ENCODE measurements around the gene TM9SF3. TPM values are rescaled to one million over a fixed set of nuclear protein-coding genes. Genes with fewer than 3 reads are reported as not detected.

TM9SF3 gene
- total and polyA plus RNA-seq, 2 of the 4 experiments (the other 2 are of a cell fraction): 33.7 to 61.8 TPM

- Histone ChIP-seq H3K9me1 (ENCODE audit: insufficient read depth, low read length) (no peaks in the 10 kb centered on the region), H4K8ac (ENCODE audit: low read depth in 2 of 2, low read length in 2 of 2) (no peak overlapping the region), H3K14ac (replicated peaks; ENCODE audit: low read depth, low read length) (no peak overlapping the region), H3K4ac (ENCODE audit: low read depth, low read length) (no peak overlapping the region), H3K27ac (ENCODE audit: insufficient read depth, low read length) (no peak overlapping the region), H2BK120ac (ENCODE audit: low read depth, low read length) (no peak overlapping the region), H3K4me2 (ENCODE audit: low read depth, low read length) (no peak overlapping the region), H4K91ac (ENCODE audit: insufficient read depth, low read depth, low read length) (no peak overlapping the region), H3K9me3 (ENCODE audit: control insufficient read depth, insufficient read depth, low read length) (no peaks in the 10 kb centered on the region), H2BK15ac (ENCODE audit: low read depth, low read length) (no peak overlapping the region), H2BK20ac (ENCODE audit: low read depth, low read length) (no peak overlapping the region), H3K4me3 (ENCODE audit: insufficient read depth, low read depth, low read length) (no peak overlapping the region), H3K4me1 (ENCODE audit: control insufficient read depth, insufficient read depth, low read length) (no peaks in the 10 kb centered on the region), H2AK5ac (ENCODE audit: low read depth, low read length) (no peak overlapping the region), H4K20me1 (ENCODE audit: insufficient read depth, low read length) (no peaks in the 10 kb centered on the region), H2BK5ac (ENCODE audit: low read depth, low read length, poor library complexity, severe bottlenecking) (no peak overlapping the region), H3K23ac (ENCODE audit: low read depth, low read length) (no peak overlapping the region), H3K9ac (ENCODE audit: low read depth, low read length) (no peak overlapping the region), H3K36me3 (ENCODE audit: control insufficient read depth, insufficient read depth, low read length) (no peaks in the 10 kb centered on the region), H4K5ac (ENCODE audit: low read depth, low read length) (no peak overlapping the region), H2AK9ac (replicated peaks; ENCODE audit: low read depth, low read length, poor library complexity) (no peak overlapping the region), H3K79me1 (ENCODE audit: low read depth in 1 of 2, low read length in 2 of 2) (no peaks in the 10 kb centered on the region), H3K18ac (ENCODE audit: low read depth, low read length) (no peak overlapping the region), H3K56ac (ENCODE audit: extremely low read depth, insufficient read depth, low read length) (no peak overlapping the region), H2AFZ (replicated peaks; ENCODE audit: low read length, poor library complexity) (no peak overlapping the region), H3K27me3 (ENCODE audit: control insufficient read depth, insufficient read depth, low read length) (peaks cover 2% of the 10 kb centered on the region; the same call in 1 of the 2 replicates)
- ChIA-PET POLR2A (ENCODE audit: unreplicated experiment) (no interaction called here), CTCF (interaction anchor here (0.6 kb wide), 1 partner anchor 467 kb away, joined by 4 read pairs; no protein-coding TSS in a partner anchor)
- no TSS peak for BruUV-seq (replicated peaks)
- ATAC-seq (ENCODE audit: low read depth) (no peak), DNase-seq (no peak)
- dilution Hi-C loops (cut with HindIII; ENCODE audit: low sequenced_read_pairs, unreplicated experiment) (no loop called here), in situ Hi-C loops (cut with MboI; ENCODE audit: low sequenced_read_pairs) (no loop called here), intact Hi-C loops (cut with micrococcal nuclease) (no loop called here)
- no peak for TF ChIP-seq RAD21 (IDR thresholded peaks at IDR 0.05; ENCODE audit: low read length)
- TF ChIP-seq MAZ (IDR thresholded peaks at IDR 0.05; ENCODE audit: borderline replicate concordance, low read depth, low read length): no peak
- no peak for TF ChIP-seq NFE2L2 (IDR thresholded peaks at IDR 0.05; ENCODE audit: low read depth, low read length)
- no peak for TF ChIP-seq ELK1 (IDR thresholded peaks at IDR 0.05; ENCODE audit: borderline replicate concordance, low read depth, low read length)
- no peak for TF ChIP-seq MAFK (IDR thresholded peaks at IDR 0.05; ENCODE audit: low read depth, low read length)
- TF ChIP-seq MXI1 (IDR thresholded peaks at IDR 0.05; ENCODE audit: borderline replicate concordance, low read depth, low read length): no peak
- TF ChIP-seq CHD1 (IDR thresholded peaks at IDR 0.05; ENCODE audit: low read depth, low read length): no peak
- no peak for TF ChIP-seq CTCF (conservative IDR thresholded peaks at IDR 0.05; ENCODE audit: low read depth, low read length)
- TF ChIP-seq FOS (IDR thresholded peaks at IDR 0.05; ENCODE audit: low read depth, low read length): no peak
- no peak for TF ChIP-seq SMC3 (IDR thresholded peaks at IDR 0.05; ENCODE audit: low read depth, low read length)
- TF ChIP-seq BHLHE40 (IDR thresholded peaks at IDR 0.05; ENCODE audit: low read depth, low read length): no peak
- TF ChIP-seq POLR2A (IDR thresholded peaks at IDR 0.05; ENCODE audit: low read depth, low read length): no peak
- no peak for TF ChIP-seq RFX5 (IDR thresholded peaks at IDR 0.05; ENCODE audit: low read depth, low read length)
- no peak for TF ChIP-seq CEBPB (IDR thresholded peaks at IDR 0.05; ENCODE audit: low read depth, low read length)
- no peak for TF ChIP-seq RCOR1 (IDR thresholded peaks at IDR 0.05; ENCODE audit: insufficient replicate concordance, low read length)
- no peak for TF ChIP-seq USF2 (IDR thresholded peaks at IDR 0.05; ENCODE audit: low read depth, low read length)
- WGBS, 2 experiments (ENCODE audit: extremely low coverage in 2 of 2, insufficient read length in 1 of 2): no CpG with 5 or more reads among the region's 4 CpGs
Measured at GRCh38 chr10:96482815-96483588, 103.8 kb downstream of the TM9SF3 start.
